AG10803 (cell line): ENCODE data around the gene TYMP.
A peak's percentile ranks its signal among the peaks of the same experiment; 100 is the strongest.

Source experiments
- DNase-seq: peaks from one replicate; pipeline ENCODE4 v3.0.0; 2010; ENCODE audit warnings: low read depth
- H3K4me3 ChIP-seq: 2 replicates; pipeline ENCODE4 v1.5.1; 2011; ENCODE audit warnings: mild to moderate bottlenecking, low read length, control low read depth
- CTCF ChIP-seq: conservative IDR thresholded peaks from 2 replicates; pipeline ENCODE4 v1.5.1; 2011; ENCODE audit warnings: mild to moderate bottlenecking, low read length, control low read depth, inconsistent platforms

The TYMP gene

GRCh38 chr22:50562523-50563412, 33.0 kb upstream of the TYMP start, which contains the start of gene SYCE3:
Gene SYCE3, minus strand, starts transcription at chr22:50562919. Its CDS starts 6,514 bp downstream, at chr22:50556405.
- peak; percentile 83 for DNase-seq
- H3K4me3 ChIP-seq, result peak within 1 kb of the TSS; percentile 78
- peak; percentile 63 for TF ChIP-seq CTCF

- TF ChIP-seq CTCF, result no peak
- H3K4me3 ChIP-seq, result no peak overlapping the region
- DNase-seq, result no peak
These were observed 31.9 kb upstream of the TYMP start for GRCh38 chr22:50561401-50562358.

GRCh38 chr22:50560034-50560433, 30.2 kb upstream of the TYMP start:
- DNase-seq, result no peak
- H3K4me3 ChIP-seq, result no peak overlapping the region
- no peak for TF ChIP-seq CTCF

GRCh38 chr22:50556703-50557102, 26.9 kb upstream of the TYMP start:
- H3K4me3 ChIP-seq, result no peak overlapping the region
- no peak for DNase-seq
- TF ChIP-seq CTCF, result no peak

GRCh38 chr22:50553310-50553709, 23.5 kb upstream of the TYMP start:
- no peak overlapping the region for H3K4me3 ChIP-seq
- TF ChIP-seq CTCF, result no peak
- no peak for DNase-seq

- TF ChIP-seq CTCF, result no peak
- no peak overlapping the region for H3K4me3 ChIP-seq
- no peak for DNase-seq
These were observed 21.4 kb upstream of the TYMP start for GRCh38 chr22:50551160-50551752.
